HCT116 (cell line): ENCODE data around the gene ITGA11. TPM values are rescaled to one million over a fixed set of nuclear protein-coding genes. Genes with fewer than 3 reads are reported as not detected.

Experiments
- ATAC-seq: fragments of 200-7000 bp; cut with Tn5 transposase; 2 replicates; pipeline ENCODE4 v1.9.1; 2020; ENCODE audit warnings: mild to moderate bottlenecking, moderate library complexity
- BruUV-seq: library from RNA; stranded (reverse); fragments of 400-500 nt; replicated peaks from 2 replicates; lab custom pipeline; 2021; lab: Mats Ljungman, UMichigan
- CTCF ChIA-PET: fragments of 300-600 bp; sonication (Branson Sonifier 250); formaldehyde crosslinking; loops from one replicate; lab custom pipeline; 2021; ENCODE audit warnings: antibody characterized with exemption; lab: Charles Lee
- POLR2A ChIA-PET: fragments of 300-600, 350-600 bp; sonication (Branson Sonifier 250); formaldehyde crosslinking; loops from one replicate; lab custom pipeline; 2021; ENCODE audit warnings: antibody characterized with exemption; lab: Charles Lee
- RAD21 ChIA-PET, 2 experiments: fragments of 300-600 bp; sonication (Branson Sonifier 250); formaldehyde crosslinking; loops; one replicate each; lab custom pipeline; 2023; ENCODE audit warnings: low total read pairs in 2 of 2; ENCODE audit not compliant: uncharacterized antibody in 2 of 2, unreplicated experiment in 2 of 2, low non-redundant PET in 1 of 2; lab: Charles Lee
- DNase-seq: peaks from one replicate; pipeline ENCODE4 v3.0.0-alpha.2; 2010; ENCODE audit warnings: low read depth, low spot score
- H2AFZ ChIP-seq: fragments of 200-600 bp; shearing (Covaris generic), sonication (generic); 2 replicates; pipeline ENCODE4 v1.6.1; 2017; ENCODE audit warnings: low read depth, mixed run types, mixed read lengths, antibody characterized with exemption, low read length; ENCODE audit not compliant: poor library complexity, severe bottlenecking
- H3K27ac ChIP-seq: 2 replicates; pipeline ENCODE4 v1.5.1; 2012; ENCODE audit warnings: low read depth, low read length
- H3K27me3 ChIP-seq: fragments of 200-600 bp; sonication (generic); 2 replicates; pipeline ENCODE4 v1.6.1; 2016; ENCODE audit warnings: mixed run types, low read length, mixed read lengths; ENCODE audit not compliant: insufficient read depth
- H3K36me3 ChIP-seq, 2 experiments: fragments of 200-500 bp in 1 of 2; fragments of 200-600 bp in 1 of 2; sonication (Bioruptor generic) in 1 of 2; sonication (generic) in 1 of 2; 2 replicates each; pipeline versions ENCODE4 v1.5.1 to v1.6.1; 2014 to 2016; ENCODE audit warnings: low read length in 2 of 2, inconsistent platforms in 1 of 2, mixed read lengths in 1 of 2, mixed run types in 1 of 2; ENCODE audit not compliant: insufficient read depth in 2 of 2, control insufficient read depth in 1 of 2
- H3K4me1 ChIP-seq, 2 experiments: fragments of 200-600 bp in 1 of 2; sonication (generic) in 1 of 2; 2 replicates each; pipeline versions ENCODE4 v1.5.1 to v1.6.1; 2012 to 2017; ENCODE audit warnings: low read length in 2 of 2, inconsistent platforms in 1 of 2, mild to moderate bottlenecking in 1 of 2, mixed read lengths in 1 of 2, mixed run types in 1 of 2, moderate library complexity in 1 of 2; ENCODE audit not compliant: insufficient read depth in 2 of 2, control insufficient read depth in 1 of 2
- H3K4me2 ChIP-seq: fragments of 200-600 bp; sonication (generic); 2 replicates; pipeline ENCODE4 v1.6.1; 2017; ENCODE audit warnings: mixed run types, low read length, mixed read lengths
- H3K4me3 ChIP-seq, 2 experiments: fragments of 200-600 bp in 1 of 2; sonication (generic) in 1 of 2; replicated peaks in 1 of 2; 2 replicates each; pipeline ENCODE4 v1.5.1; 2011 to 2016; ENCODE audit warnings: low read length in 2 of 2, control low read depth in 1 of 2, low read depth in 1 of 2, mild to moderate bottlenecking in 1 of 2, mixed read lengths in 1 of 2, mixed run types in 1 of 2
- H3K79me2 ChIP-seq: fragments of 200-600 bp; sonication (generic); 2 replicates; pipeline ENCODE4 v1.6.1; 2017; ENCODE audit warnings: mild to moderate bottlenecking, mixed run types, low read length, moderate library complexity, mixed read lengths; ENCODE audit not compliant: insufficient read depth
- H3K9ac ChIP-seq: fragments of 200-600 bp; sonication (generic); 2 replicates; pipeline ENCODE4 v1.6.1; 2016; ENCODE audit warnings: low read length, mixed read lengths
- H3K9me2 ChIP-seq: fragments of 200-600 bp; sonication (generic), shearing (Covaris generic); 2 replicates; pipeline ENCODE4 v1.6.1; 2017; ENCODE audit warnings: mixed run types, mild to moderate bottlenecking, moderate library complexity; ENCODE audit not compliant: insufficient read depth
- H3K9me3 ChIP-seq, 2 experiments: fragments of 200-500 bp in 1 of 2; fragments of 200-600 bp in 1 of 2; sonication (Bioruptor generic) in 1 of 2; sonication (generic) in 1 of 2; 2 replicates each; pipeline ENCODE4 v1.6.1; 2014 to 2017; ENCODE audit warnings: low read length in 2 of 2, mixed read lengths in 2 of 2, inconsistent platforms in 1 of 2, low read depth in 1 of 2, mild to moderate bottlenecking in 1 of 2, mixed run types in 1 of 2, moderate library complexity in 1 of 2; ENCODE audit not compliant: control insufficient read depth in 1 of 2, insufficient read depth in 1 of 2
- H4K20me1 ChIP-seq: fragments of 200-600 bp; sonication (generic), shearing (Covaris generic); 2 replicates; pipeline ENCODE4 v1.6.1; 2017; ENCODE audit warnings: mixed run types, mild to moderate bottlenecking, moderate library complexity; ENCODE audit not compliant: insufficient read depth
- CBX3 ChIP-seq: IDR thresholded peaks from 2 replicates; pipeline ENCODE4 v1.6.1; 2012; ENCODE audit warnings: low read depth
- EGR1 ChIP-seq: IDR thresholded peaks from 2 replicates; pipeline ENCODE4 v1.6.1; 2012; ENCODE audit warnings: low read depth
- EZH2phosphoT487 ChIP-seq: fragments of 200-600 bp; IDR thresholded peaks from 2 replicates; pipeline ENCODE4 v1.6.1; 2018; ENCODE audit warnings: antibody characterized with exemption, borderline replicate concordance
- FOSL1 ChIP-seq: IDR thresholded peaks from 2 replicates; pipeline ENCODE4 v1.6.1; 2012; ENCODE audit warnings: low read depth
- POLR2A ChIP-seq: IDR thresholded peaks from 2 replicates; pipeline ENCODE4 v1.7.0; 2011; ENCODE audit warnings: borderline replicate concordance; ENCODE audit not compliant: insufficient read depth, insufficient read length; ENCODE audit errors: extremely low read depth
- POLR2AphosphoS5 ChIP-seq: IDR thresholded peaks from 2 replicates; pipeline ENCODE4 v1.6.1; 2011; ENCODE audit warnings: mild to moderate bottlenecking, low read depth, low read length, moderate library complexity
- SIN3A ChIP-seq: IDR thresholded peaks from 2 replicates; pipeline ENCODE4 v1.6.1; 2012; ENCODE audit warnings: low read depth
- SP1 ChIP-seq: IDR thresholded peaks from 2 replicates; pipeline ENCODE4 v1.6.1; 2012; ENCODE audit warnings: low read depth
- SRF ChIP-seq: IDR thresholded peaks from 2 replicates; pipeline ENCODE4 v1.6.1; 2012; ENCODE audit warnings: low read depth
- YY1 ChIP-seq: IDR thresholded peaks from 2 replicates; pipeline ENCODE4 v1.6.1; 2011; ENCODE audit warnings: low read length, low read depth, moderate library complexity, mild to moderate bottlenecking; ENCODE audit not compliant: insufficient replicate concordance; ENCODE audit errors: extremely low read depth
- ZNF274 ChIP-seq: fragments of 200-500 bp; sonication (Bioruptor generic); IDR thresholded peaks from 2 replicates; pipeline ENCODE4 v1.6.1; 2014; ENCODE audit warnings: mild to moderate bottlenecking, low read depth, low read length, inconsistent platforms
- intact Hi-C: fragments of 100-400 bp; cut with micrococcal nuclease; formaldehyde crosslinking; loops from 2 replicates; pipeline ENCODE4 v1.10.0; 2022
- total RNA-seq: library from RNA; stranded (reverse); gene quantifications from one replicate; pipeline ENCODE4 v1.2.1, GENCODE V29; 2021; ENCODE audit not compliant: unreplicated experiment
- TF ChIP-seq, protein P1 (sequence below): IDR thresholded peaks from 2 replicates; pipeline ENCODE4 v1.6.1; 2012
- TF ChIP-seq, protein P2 (sequence below): IDR thresholded peaks from 2 replicates; pipeline ENCODE4 v1.6.1; 2011; ENCODE audit warnings: mild to moderate bottlenecking, low read length, moderate library complexity; ENCODE audit not compliant: insufficient replicate concordance; ENCODE audit errors: extremely low read depth

ITGA11 gene
- total RNA-seq, 1 experiment from 2014 or later = not detected

DNA sequence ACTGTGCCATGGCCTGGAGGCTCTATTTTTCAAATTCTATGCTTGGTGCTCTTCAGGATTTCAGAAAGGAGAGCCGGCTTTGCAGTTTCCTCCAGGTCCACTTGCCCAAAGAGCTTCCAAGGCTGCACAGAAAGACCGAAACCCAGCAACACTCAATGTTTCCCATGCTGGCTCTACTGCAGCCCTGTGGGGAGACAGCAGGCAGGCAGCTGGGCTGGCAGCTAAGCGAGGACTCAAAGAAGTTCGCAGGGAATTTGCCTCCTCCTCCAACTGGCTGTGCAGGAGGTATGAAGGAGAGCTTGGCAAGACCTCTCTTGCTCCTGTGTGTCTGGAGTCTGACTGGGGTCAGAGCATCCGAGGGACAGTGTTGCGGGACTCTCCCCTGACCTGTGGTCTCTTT, 17.4 kb upstream of the ITGA11 start:
- TF ChIP-seq POLR2AphosphoS5 = no peak
- no peak for TF ChIP-seq FOSL1
- TF ChIP-seq SIN3A = no peak
- no peak for TF ChIP-seq ZNF274
- no peak for TF ChIP-seq CBX3
- TF ChIP-seq SRF = no peak
- no peak for TF ChIP-seq EGR1
- no peak for TF ChIP-seq SP1
- no peak for TF ChIP-seq YY1
- Histone ChIP-seq H3K9me2 (no peaks in the 10 kb centered on the region), H3K27ac (no peak overlapping the region), H3K27me3 (peaks cover 18% of the 10 kb centered on the region; the same call in 1 of the 2 replicates), H4K20me1 (no peaks in the 10 kb centered on the region), H3K9me3 (peaks cover 0 to 1% of the 10 kb centered on the region in 2 experiments; a peak in 1 of 4 replicates), H2AFZ (no peak overlapping the region), H3K4me3 (no peak overlapping the region), H3K4me2 (no peak overlapping the region), H3K9ac (no peak overlapping the region), H3K4me1 (peaks cover 0 to 5% of the 10 kb centered on the region in 2 experiments; a peak in 2 of 4 replicates), H3K36me3 (no peaks in the 10 kb centered on the region), H3K79me2 (no peaks in the 10 kb centered on the region)
- no TSS peak for BruUV-seq
- no peak for ATAC-seq
- POLR2A ChIA-PET = no interaction called here
- DNase-seq = no peak
- RAD21 ChIA-PET = no interaction called here
- CTCF ChIA-PET = interaction anchor here (1.2 kb wide), 1 partner anchor 12 kb away, joined by 3 read pairs; no protein-coding TSS in a partner anchor
- intact Hi-C loops = no loop called here

DNA sequence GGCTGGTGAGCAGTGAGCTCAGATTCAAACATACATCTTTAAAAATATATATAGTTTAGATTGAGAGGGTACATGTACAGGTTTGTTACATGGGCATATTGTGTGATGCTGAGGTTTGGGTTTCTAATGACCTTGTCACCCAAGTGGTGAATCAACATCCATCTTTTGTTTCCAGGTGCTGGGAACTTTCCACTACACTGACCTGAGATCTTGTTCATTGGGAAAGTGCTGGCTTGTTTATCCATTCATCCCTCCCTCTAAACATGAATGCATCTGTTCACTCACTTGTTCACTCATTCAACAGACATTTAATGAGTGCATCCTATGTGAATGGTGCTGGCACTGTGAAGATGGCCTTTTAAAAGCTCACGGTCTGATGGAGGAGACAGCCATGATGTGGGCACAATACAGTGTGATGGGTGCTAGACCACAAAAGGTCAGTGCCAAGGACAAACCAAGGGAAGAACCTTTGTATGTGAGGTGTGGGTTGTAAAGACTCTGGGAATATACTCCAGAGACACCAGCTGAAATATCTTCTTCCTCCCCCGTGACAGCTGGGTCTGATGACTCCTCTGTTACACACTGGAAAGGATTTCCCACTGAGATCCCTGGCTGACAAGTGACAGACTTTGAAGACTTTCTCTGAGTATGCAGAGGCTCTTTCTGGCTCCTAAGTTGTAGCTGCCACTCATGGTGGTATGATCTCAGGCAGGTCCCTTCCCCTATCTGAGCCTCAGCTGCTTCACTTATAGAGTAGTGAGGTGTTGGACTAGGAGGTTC, 16.2 kb upstream of the ITGA11 start:
- CTCF ChIA-PET = interaction anchor here (1.2 kb wide), 1 partner anchor 11 kb away, joined by 3 read pairs; no protein-coding TSS in a partner anchor
- peaks cover 0 to 4% of the 10 kb centered on the region in 2 experiments; a peak in 1 of 4 replicates for H3K9me3 ChIP-seq
- H3K27me3 ChIP-seq = peaks cover 11% of the 10 kb centered on the region; the same call in 1 of the 2 replicates
- no TSS peak for BruUV-seq
- H3K79me2 ChIP-seq = no peaks in the 10 kb centered on the region
- no peaks in the 10 kb centered on the region for H4K20me1 ChIP-seq
- H2AFZ ChIP-seq = no peak overlapping the region
- peaks cover 0 to 5% of the 10 kb centered on the region in 2 experiments; a peak in 2 of 4 replicates for H3K4me1 ChIP-seq
- H3K27ac ChIP-seq = no peak overlapping the region
- ATAC-seq (no peak), DNase-seq (no peak)
- H3K4me2 ChIP-seq = no peak overlapping the region
- no peaks in the 10 kb centered on the region for H3K36me3 ChIP-seq
- H3K9me2 ChIP-seq = no peaks in the 10 kb centered on the region
- H3K4me3 ChIP-seq = no peak overlapping the region
- no peak overlapping the region for H3K9ac ChIP-seq
- POLR2A ChIA-PET = no interaction called here
- RAD21 ChIA-PET = no interaction called here
- intact Hi-C loops = no loop called here
- TF ChIP-seq EZH2phosphoT487 (no peak), POLR2AphosphoS5 (no peak), ZNF274 (no peak), CBX3 (no peak), SP1 (no peak), POLR2A (no peak)
- TF ChIP-seq, protein P1, sequence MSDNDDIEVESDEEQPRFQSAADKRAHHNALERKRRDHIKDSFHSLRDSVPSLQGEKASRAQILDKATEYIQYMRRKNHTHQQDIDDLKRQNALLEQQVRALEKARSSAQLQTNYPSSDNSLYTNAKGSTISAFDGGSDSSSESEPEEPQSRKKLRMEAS = no peak
- TF ChIP-seq, protein P2, sequence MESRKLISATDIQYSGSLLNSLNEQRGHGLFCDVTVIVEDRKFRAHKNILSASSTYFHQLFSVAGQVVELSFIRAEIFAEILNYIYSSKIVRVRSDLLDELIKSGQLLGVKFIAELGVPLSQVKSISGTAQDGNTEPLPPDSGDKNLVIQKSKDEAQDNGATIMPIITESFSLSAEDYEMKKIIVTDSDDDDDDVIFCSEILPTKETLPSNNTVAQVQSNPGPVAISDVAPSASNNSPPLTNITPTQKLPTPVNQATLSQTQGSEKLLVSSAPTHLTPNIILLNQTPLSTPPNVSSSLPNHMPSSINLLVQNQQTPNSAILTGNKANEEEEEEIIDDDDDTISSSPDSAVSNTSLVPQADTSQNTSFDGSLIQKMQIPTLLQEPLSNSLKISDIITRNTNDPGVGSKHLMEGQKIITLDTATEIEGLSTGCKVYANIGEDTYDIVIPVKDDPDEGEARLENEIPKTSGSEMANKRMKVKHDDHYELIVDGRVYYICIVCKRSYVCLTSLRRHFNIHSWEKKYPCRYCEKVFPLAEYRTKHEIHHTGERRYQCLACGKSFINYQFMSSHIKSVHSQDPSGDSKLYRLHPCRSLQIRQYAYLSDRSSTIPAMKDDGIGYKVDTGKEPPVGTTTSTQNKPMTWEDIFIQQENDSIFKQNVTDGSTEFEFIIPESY = no peak
